Mesangial cell (primary cell): Measurements from ENCODE around the gene FHIP2A. TPM values are rescaled to one million over a fixed set of nuclear protein-coding genes. Genes with fewer than 3 reads are reported as not detected.

Source experiments
- total RNA-seq: library from RNA; depleted of rRNA; stranded (reverse); fragments of >200 nt; gene quantifications from 2 replicates; pipeline ENCODE4 v1.2.3, GENCODE V29; 2015

Gene FHIP2A, protein sequence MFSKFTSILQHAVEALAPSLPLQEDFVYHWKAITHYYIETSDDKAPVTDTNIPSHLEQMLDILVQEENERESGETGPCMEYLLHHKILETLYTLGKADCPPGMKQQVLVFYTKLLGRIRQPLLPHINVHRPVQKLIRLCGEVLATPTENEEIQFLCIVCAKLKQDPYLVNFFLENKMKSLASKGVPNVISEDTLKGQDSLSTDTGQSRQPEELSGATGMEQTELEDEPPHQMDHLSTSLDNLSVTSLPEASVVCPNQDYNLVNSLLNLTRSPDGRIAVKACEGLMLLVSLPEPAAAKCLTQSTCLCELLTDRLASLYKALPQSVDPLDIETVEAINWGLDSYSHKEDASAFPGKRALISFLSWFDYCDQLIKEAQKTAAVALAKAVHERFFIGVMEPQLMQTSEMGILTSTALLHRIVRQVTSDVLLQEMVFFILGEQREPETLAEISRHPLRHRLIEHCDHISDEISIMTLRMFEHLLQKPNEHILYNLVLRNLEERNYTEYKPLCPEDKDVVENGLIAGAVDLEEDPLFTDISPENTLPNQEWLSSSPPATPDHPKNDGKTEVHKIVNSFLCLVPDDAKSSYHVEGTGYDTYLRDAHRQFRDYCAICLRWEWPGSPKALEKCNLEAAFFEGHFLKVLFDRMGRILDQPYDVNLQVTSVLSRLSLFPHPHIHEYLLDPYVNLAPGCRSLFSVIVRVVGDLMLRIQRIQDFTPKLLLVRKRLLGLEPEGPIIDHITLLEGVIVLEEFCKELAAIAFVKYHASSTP
- total RNA-seq, result 19.1 and 19.6 TPM in 2 replicates

DNA sequence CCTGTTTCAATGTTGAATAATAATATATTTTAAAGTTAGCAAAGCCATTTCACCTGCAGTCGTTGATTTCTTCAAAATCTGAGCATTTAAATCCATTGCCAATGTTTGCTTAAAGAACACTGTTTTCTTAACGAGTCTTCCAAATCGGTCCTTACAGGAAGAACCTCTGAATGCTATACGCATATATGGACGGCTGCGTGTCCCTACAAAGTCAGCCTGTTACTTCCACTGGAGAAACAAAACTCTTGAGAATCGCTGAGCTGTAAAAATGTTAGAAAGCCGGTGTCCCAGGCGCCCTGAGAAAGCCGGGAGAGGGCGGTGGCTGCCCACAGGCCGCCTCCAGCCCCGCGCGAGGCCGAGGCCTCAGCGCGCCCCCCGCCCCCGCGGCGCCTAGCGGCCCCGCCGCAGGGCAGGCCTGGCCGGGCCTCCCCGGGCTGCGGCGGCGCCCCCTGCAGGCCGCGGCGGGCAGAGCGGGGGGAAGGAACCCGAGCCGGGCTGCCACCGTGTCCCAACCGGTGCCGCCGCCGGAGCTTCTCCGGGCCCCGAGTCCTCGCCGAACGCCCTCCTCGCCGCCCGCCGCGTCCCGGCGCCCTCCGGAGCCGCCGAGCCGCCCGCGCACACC, at the start of gene FHIP2A:
Gene FHIP2A, plus strand, starts transcription at position 488 of the 622 bp plus-strand sequence. CDS start 299 bp downstream, outside the sequence.

Other genes starting within 250 kb of the FHIP2A start
- 7.2 and 33.1 TPM in 2 replicates for gene ABLIM1, start 163.5 kb upstream of the FHIP2A start, total RNA-seq
- 16.2 and 27.2 TPM in 2 replicates for gene TRUB1, start 116.4 kb downstream of the FHIP2A start, total RNA-seq